ENCODE measurements around the gene DNAAF5.

Gene DNAAF5

DNA sequence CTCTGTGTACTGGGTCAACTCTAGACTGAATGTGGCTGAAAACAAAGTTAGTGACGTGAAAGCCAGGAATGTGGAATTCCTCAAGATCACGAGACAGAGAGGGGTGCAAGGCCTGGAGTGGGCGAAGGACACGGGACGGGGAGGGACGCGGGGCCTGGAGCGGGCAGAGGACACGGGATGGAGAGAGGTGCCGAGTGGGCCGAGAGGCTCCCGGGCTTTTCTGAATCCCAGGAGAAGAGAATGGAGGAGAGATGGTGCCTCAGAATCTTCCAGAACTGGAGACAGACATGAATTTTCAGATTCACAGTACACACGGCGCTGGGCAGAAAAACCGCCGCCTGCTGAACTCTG lies 51.2 kb downstream of the DNAAF5 start:
- DNase-seq (ENCODE audit: low read depth) = no peak
- no peak overlapping the region for H3K4me3 ChIP-seq (ENCODE audit: low read depth, low read length)
- TF ChIP-seq CTCF (IDR thresholded peaks at IDR 0.05; ENCODE audit: low read depth, low read length, missing control alignments) = no peak
- in situ Hi-C loops (cut with HindIII; ENCODE audit: low sequenced_read_pairs) = loop anchor here (10.0 to 25.0 kb wide), 2 partner anchors 185 to 443 kb away; partner anchors contain the start of gene ADAP1

DNA sequence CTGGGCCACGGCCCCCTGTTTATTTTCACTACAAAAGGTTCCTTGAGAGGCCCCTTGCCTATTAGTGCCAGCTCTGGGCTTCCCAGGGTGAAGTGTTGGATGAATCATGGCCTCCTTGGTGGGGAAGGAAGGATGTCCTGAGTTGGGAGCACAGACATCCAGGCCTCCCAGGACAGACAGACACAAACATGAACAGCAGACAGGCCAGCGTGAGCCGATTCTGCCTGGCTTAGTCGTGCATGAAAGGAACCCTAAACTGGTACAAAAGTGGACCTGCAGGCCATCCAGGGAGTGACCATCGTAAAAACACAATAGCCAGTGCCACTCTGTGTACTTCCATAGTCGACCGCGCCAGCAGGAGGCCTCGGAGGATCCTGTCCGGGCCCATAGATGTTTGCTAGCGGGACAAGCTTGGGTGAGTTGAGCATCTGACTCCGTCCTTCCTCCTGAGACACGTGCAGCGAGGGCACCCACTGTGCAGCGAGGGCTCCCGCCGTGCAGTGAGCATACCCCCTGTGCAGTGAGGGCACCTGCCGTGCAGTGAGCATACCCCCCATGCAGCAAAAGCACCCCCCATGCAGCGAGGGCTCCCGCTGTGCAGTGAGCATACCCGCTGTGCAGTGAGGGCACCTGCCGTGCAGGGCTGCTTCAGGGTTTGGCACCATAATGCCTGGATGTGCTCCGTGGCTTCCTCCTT lies 51.9 kb downstream of the DNAAF5 start:
- H3K4me3 ChIP-seq (ENCODE audit: low read depth, low read length) = no peak overlapping the region
- DNase-seq (ENCODE audit: low read depth) = no peak
- in situ Hi-C loops (cut with HindIII; ENCODE audit: low sequenced_read_pairs) = loop anchor here (10.0 to 25.0 kb wide), 2 partner anchors 184 to 444 kb away; partner anchors contain the start of gene ADAP1
- no peak for TF ChIP-seq CTCF (IDR thresholded peaks at IDR 0.05; ENCODE audit: low read depth, low read length, missing control alignments)

GRCh38 chr7:778968-779451 lies 52.5 kb downstream of the DNAAF5 start:
- no peak for DNase-seq (ENCODE audit: low read depth)
- no peak for TF ChIP-seq CTCF (IDR thresholded peaks at IDR 0.05; ENCODE audit: low read depth, low read length, missing control alignments)
- in situ Hi-C loops (cut with HindIII; ENCODE audit: low sequenced_read_pairs) = loop anchor here (10.0 to 25.0 kb wide), 2 partner anchors 183 to 444 kb away; partner anchors contain the start of gene ADAP1
- no peak overlapping the region for H3K4me3 ChIP-seq (ENCODE audit: low read depth, low read length)

GRCh38 chr7:779480-779879 lies 53.0 kb downstream of the DNAAF5 start:
- TF ChIP-seq CTCF (IDR thresholded peaks at IDR 0.05; ENCODE audit: low read depth, low read length, missing control alignments) = no peak
- no peak for DNase-seq (ENCODE audit: low read depth)
- in situ Hi-C loops (cut with HindIII; ENCODE audit: low sequenced_read_pairs) = loop anchor here (10.0 to 25.0 kb wide), 2 partner anchors 183 to 445 kb away; partner anchors contain the start of gene ADAP1
- H3K4me3 ChIP-seq (ENCODE audit: low read depth, low read length) = no peak overlapping the region

- in situ Hi-C loops (cut with HindIII; ENCODE audit: low sequenced_read_pairs) = loop anchor here (25.0 kb wide), 1 partner anchor 182 kb away; the partner anchor contains the start of gene ADAP1
- no peak for TF ChIP-seq CTCF (IDR thresholded peaks at IDR 0.05; ENCODE audit: low read depth, low read length, missing control alignments)
- no peak overlapping the region for H3K4me3 ChIP-seq (ENCODE audit: low read depth, low read length)
- DNase-seq (ENCODE audit: low read depth) = no peak
These were observed 53.6 kb downstream of the DNAAF5 start for GRCh38 chr7:780081-780480.

GRCh38 chr7:780516-780915 lies 54.0 kb downstream of the DNAAF5 start:
- DNase-seq (ENCODE audit: low read depth) = no peak
- in situ Hi-C loops (cut with HindIII; ENCODE audit: low sequenced_read_pairs) = loop anchor here (25.0 kb wide), 1 partner anchor 182 kb away; the partner anchor contains the start of gene ADAP1
- no peak overlapping the region for H3K4me3 ChIP-seq (ENCODE audit: low read depth, low read length)
- TF ChIP-seq CTCF (IDR thresholded peaks at IDR 0.05; ENCODE audit: low read depth, low read length, missing control alignments) = no peak
